GM18907 (cell line): ENCODE results near the gene TAS1R2.
"Not testable (repeated sequence)": the region's sequence is repeated elsewhere in the genome, so short reads cannot be mapped to it uniquely, and the experiment has no call there.

Source experiments
- ATAC-seq: cut with Tn5 transposase; IDR thresholded peaks from one replicate; pipeline ENCODE4 v1.9.1; 2021; ENCODE audit warnings: mild to moderate bottlenecking, moderate library complexity; ENCODE audit not compliant: unreplicated experiment

TAS1R2 gene

GRCh38 chr1:18884419-18884717, 24.9 kb upstream of the TAS1R2 start:
- no peak for ATAC-seq

GRCh38 chr1:18883636-18884418, 24.4 kb upstream of the TAS1R2 start:
- no peak for ATAC-seq

GRCh38 chr1:18883079-18883478, 23.6 kb upstream of the TAS1R2 start:
- no peak for ATAC-seq

- ATAC-seq = no peak
These were observed 23.0 kb upstream of the TAS1R2 start for GRCh38 chr1:18882486-18882885.

- no peak for ATAC-seq
These were observed 22.4 kb upstream of the TAS1R2 start for GRCh38 chr1:18881642-18882431.

- no peak for ATAC-seq
These were observed 21.7 kb upstream of the TAS1R2 start for GRCh38 chr1:18881164-18881563.

- ATAC-seq = no peak
These were observed 21.1 kb upstream of the TAS1R2 start for GRCh38 chr1:18880585-18880984.

GRCh38 chr1:18879791-18880309, 20.4 kb upstream of the TAS1R2 start:
- ATAC-seq = no peak

GRCh38 chr1:18879215-18879790, 19.8 kb upstream of the TAS1R2 start:
- no peak for ATAC-seq

- ATAC-seq = no peak
These were observed 19.2 kb upstream of the TAS1R2 start for GRCh38 chr1:18878538-18879214.

- ATAC-seq = no peak
These were observed 17.8 kb upstream of the TAS1R2 start for GRCh38 chr1:18877282-18877681.

GRCh38 chr1:18876210-18876609, 16.8 kb upstream of the TAS1R2 start:
- no peak for ATAC-seq

- ATAC-seq = no peak
These were observed 16.3 kb upstream of the TAS1R2 start for GRCh38 chr1:18875796-18876128.

GRCh38 chr1:18875107-18875795, 15.8 kb upstream of the TAS1R2 start:
- no peak for ATAC-seq

GRCh38 chr1:18874600-18874999, 15.1 kb upstream of the TAS1R2 start:
- ATAC-seq = no peak

- no peak for ATAC-seq
These were observed 14.6 kb upstream of the TAS1R2 start for GRCh38 chr1:18874036-18874435.

- no peak for ATAC-seq
These were observed 12.7 kb upstream of the TAS1R2 start for GRCh38 chr1:18872071-18872611.

- no peak for ATAC-seq
These were observed 12.1 kb upstream of the TAS1R2 start for GRCh38 chr1:18871401-18872070.

- no peak for ATAC-seq
These were observed 11.5 kb upstream of the TAS1R2 start for GRCh38 chr1:18870957-18871356.

- not testable (repeated sequence) for ATAC-seq
These were observed 11.1 kb upstream of the TAS1R2 start for GRCh38 chr1:18870595-18870865.
